IPS-20b (cell line): ENCODE data around the gene C13orf46.

Source experiments
- H3K27ac ChIP-seq: one replicate; pipeline ENCODE4 v1.5.1; 2013; ENCODE audit warnings: low read length
- H3K27me3 ChIP-seq: 2 replicates; pipeline ENCODE4 v1.6.1; 2013; ENCODE audit warnings: mild to moderate bottlenecking, low read length, inconsistent platforms; ENCODE audit not compliant: insufficient read depth
- H3K36me3 ChIP-seq: 2 replicates; pipeline ENCODE4 v1.6.1; 2013; ENCODE audit warnings: low read depth, mild to moderate bottlenecking, inconsistent platforms, low read length, moderate library complexity; ENCODE audit not compliant: insufficient read depth
- H3K4me1 ChIP-seq: 2 replicates; pipeline ENCODE4 v1.6.1; 2013; ENCODE audit warnings: mild to moderate bottlenecking, control low read depth, inconsistent platforms, low read length, moderate library complexity; ENCODE audit not compliant: insufficient read depth
- H3K4me3 ChIP-seq: 2 replicates; pipeline ENCODE4 v1.5.1; 2013; ENCODE audit warnings: mild to moderate bottlenecking, low read length, inconsistent platforms
- H3K9ac ChIP-seq: 2 replicates; pipeline ENCODE4 v1.6.1; 2013; ENCODE audit warnings: low read depth, mild to moderate bottlenecking, inconsistent platforms, low read length, moderate library complexity
- H3K9me3 ChIP-seq: 2 replicates; pipeline ENCODE4 v1.6.1; 2013; ENCODE audit warnings: mild to moderate bottlenecking, low read depth, low read length, inconsistent platforms; ENCODE audit not compliant: insufficient read depth

Gene C13orf46

GRCh38 chr13:113974304-113975281 lies 717 bp upstream of the C13orf46 start:
- Histone ChIP-seq H3K27ac (no peak overlapping the region), H3K4me1 (no peaks in the 10 kb centered on the region; the same call in 1 of the 2 replicates), H3K4me3 (no peak overlapping the region), H3K27me3 (no peaks in the 10 kb centered on the region), H3K36me3 (no peaks in the 10 kb centered on the region; the same call in 1 of the 2 replicates), H3K9ac (no peak overlapping the region), H3K9me3 (no peaks in the 10 kb centered on the region)

GRCh38 chr13:113972451-113973217 lies 1.2 kb downstream of the C13orf46 start:
- Histone ChIP-seq H3K36me3 (no peaks in the 10 kb centered on the region), H3K27ac (no peak overlapping the region), H3K9ac (no peak overlapping the region), H3K4me1 (no peaks in the 10 kb centered on the region; the same call in 1 of the 2 replicates), H3K9me3 (no peaks in the 10 kb centered on the region), H3K4me3 (no peak overlapping the region), H3K27me3 (no peaks in the 10 kb centered on the region)

GRCh38 chr13:113971471-113972231 lies 2.2 kb downstream of the C13orf46 start:
- H3K27ac ChIP-seq, result no peak overlapping the region
- no peak overlapping the region for H3K9ac ChIP-seq
- no peaks in the 10 kb centered on the region for H3K36me3 ChIP-seq
- H3K9me3 ChIP-seq, result peaks cover 3% of the 10 kb centered on the region; the same call in 1 of the 2 replicates
- H3K4me3 ChIP-seq, result no peak overlapping the region
- H3K27me3 ChIP-seq, result no peaks in the 10 kb centered on the region
- no peaks in the 10 kb centered on the region for H3K4me1 ChIP-seq

- no peaks in the 10 kb centered on the region for H3K36me3 ChIP-seq
Measured at GRCh38 chr13:113970810-113971470, 2.9 kb downstream of the C13orf46 start.

GRCh38 chr13:113969973-113970611 lies 3.8 kb downstream of the C13orf46 start:
- Histone ChIP-seq H3K9ac (no peak overlapping the region), H3K27ac (no peak overlapping the region), H3K9me3 (peaks cover 18% of the 10 kb centered on the region), H3K4me3 (no peak overlapping the region), H3K4me1 (no peaks in the 10 kb centered on the region), H3K27me3 (no peaks in the 10 kb centered on the region), H3K36me3 (no peaks in the 10 kb centered on the region)

More at GRCh38 chr13:113970810-113971470, 2.9 kb downstream of the C13orf46 start:
- Histone ChIP-seq H3K4me3 (no peak overlapping the region), H3K27me3 (no peaks in the 10 kb centered on the region), H3K4me1 (no peaks in the 10 kb centered on the region), H3K27ac (no peak overlapping the region), H3K9me3 (peaks cover 9% of the 10 kb centered on the region), H3K9ac (no peak overlapping the region)

- Histone ChIP-seq H3K9me3 (peaks cover 24% of the 10 kb centered on the region), H3K9ac (no peak overlapping the region), H3K27ac (no peak overlapping the region), H3K36me3 (no peaks in the 10 kb centered on the region), H3K4me1 (no peaks in the 10 kb centered on the region), H3K4me3 (no peak overlapping the region), H3K27me3 (no peaks in the 10 kb centered on the region)
Measured at GRCh38 chr13:113969311-113969972, 4.4 kb downstream of the C13orf46 start.

GRCh38 chr13:113968463-113969310 lies 5.2 kb downstream of the C13orf46 start:
- H3K27ac ChIP-seq, result no peak overlapping the region
- H3K9me3 ChIP-seq, result peaks cover 26% of the 10 kb centered on the region
- H3K36me3 ChIP-seq, result no peaks in the 10 kb centered on the region
- H3K4me1 ChIP-seq, result no peaks in the 10 kb centered on the region
- no peak overlapping the region for H3K4me3 ChIP-seq
- no peaks in the 10 kb centered on the region for H3K27me3 ChIP-seq
- H3K9ac ChIP-seq, result no peak overlapping the region

- Histone ChIP-seq H3K9me3 (peaks cover 26% of the 10 kb centered on the region), H3K4me3 (no peak overlapping the region), H3K27me3 (no peaks in the 10 kb centered on the region), H3K27ac (no peak overlapping the region), H3K9ac (no peak overlapping the region), H3K36me3 (no peaks in the 10 kb centered on the region), H3K4me1 (no peaks in the 10 kb centered on the region)
Measured at GRCh38 chr13:113967729-113968462, 6.0 kb downstream of the C13orf46 start.

- Histone ChIP-seq H3K4me1 (no peaks in the 10 kb centered on the region), H3K9me3 (peaks cover 28% of the 10 kb centered on the region), H3K4me3 (no peak overlapping the region)
Measured at GRCh38 chr13:113967206-113967720, 6.6 kb downstream of the C13orf46 start.

More at GRCh38 chr13:113967206-113967720, 6.6 kb downstream of the C13orf46 start:
- Histone ChIP-seq H3K9ac (no peak overlapping the region), H3K36me3 (no peaks in the 10 kb centered on the region), H3K27me3 (no peaks in the 10 kb centered on the region), H3K27ac (no peak overlapping the region)
